Spleen (tissue), 11 donors: ENCODE results near the gene ASB6. TPM values are rescaled to one million over a fixed set of nuclear protein-coding genes. Genes with fewer than 3 reads are reported as not detected.

ENCODE experiments used
- DNase-seq: peaks from one replicate; pipeline ENCODE4 v3.0.0-alpha.2; 2020
- H3K27ac ChIP-seq, 8 donors: fragments of 200-600 bp; sonication (generic) in 7 of 8; 1 replicate in 4 of 8; 2 replicates in 4 of 8; pipeline versions ENCODE4 v1.5.0 to v1.8.0; 2016 to 2021; ENCODE audit warnings: inconsistent platforms in 4 of 8, mild to moderate bottlenecking in 4 of 8, moderate library complexity in 1 of 8
- H3K27me3 ChIP-seq, 7 donors: fragments of 200-600 bp; sonication (generic) in 6 of 7; replicated peaks in 1 of 7; 1 replicate in 4 of 7; 2 replicates in 3 of 7; pipeline versions ENCODE4 v1.5.0 to v1.8.0; 2016 to 2021; ENCODE audit warnings: inconsistent platforms in 3 of 7, mild to moderate bottlenecking in 1 of 7
- H3K36me3 ChIP-seq, 6 donors: fragments of 200-600 bp; sonication (generic) in 5 of 6; 1 replicate in 4 of 6; 2 replicates in 2 of 6; pipeline versions ENCODE4 v1.5.0 to v1.8.0; 2016 to 2021; ENCODE audit warnings: inconsistent platforms in 2 of 6
- H3K4me1 ChIP-seq, 6 donors: fragments of 200-600 bp; sonication (generic) in 5 of 6; 1 replicate in 3 of 6; 2 replicates in 3 of 6; pipeline versions ENCODE4 v1.5.0 to v1.8.0; 2016 to 2021; ENCODE audit warnings: inconsistent platforms in 3 of 6
- H3K4me3 ChIP-seq, 8 donors: fragments of 200-600 bp; sonication (generic) in 7 of 8; 1 replicate in 4 of 8; 2 replicates in 4 of 8; pipeline versions ENCODE4 v1.5.0 to v1.8.0; 2016 to 2021; ENCODE audit warnings: inconsistent platforms in 4 of 8, mild to moderate bottlenecking in 4 of 8, moderate library complexity in 2 of 8
- H3K9me3 ChIP-seq, 8 donors: fragments of 200-600 bp; sonication (generic) in 7 of 8; 1 replicate in 4 of 8; 2 replicates in 4 of 8; pipeline versions ENCODE4 v1.5.0 to v1.8.0; 2016 to 2021; ENCODE audit warnings: inconsistent platforms in 4 of 8
- POLR2A ChIP-seq, 3 donors: fragments of 450-650 bp; IDR thresholded peaks; one replicate each; pipeline ENCODE4 v1.5.1; 2017; ENCODE audit warnings: antibody characterized with exemption in 3 of 3, mild to moderate bottlenecking in 1 of 3
- POLR2AphosphoS5 ChIP-seq, 3 donors: sonication (generic); formaldehyde crosslinking; IDR thresholded peaks; one replicate each; pipeline ENCODE4 v1.5.1; 2017; ENCODE audit warnings: antibody characterized with exemption in 3 of 3
- WGBS, 5 donors: extraction: QIAGEN DNeasy Blood & Tissue Kit in 3 of 5; methylation state at CpG; one replicate each; pipeline versions ENCODE4 v1.1.5 to v1.1.7; 2013 to 2018; 5-methylcytosine and 5-hydroxymethylcytosine counted together
- intact Hi-C: fragments of 100-400 bp; cut with DNase I; formaldehyde crosslinking; loops from one replicate; pipeline ENCODE4 v1.15.0; 2023; ENCODE audit warnings: low total_unique reads
- polyA plus RNA-seq, 3 donors: library from polyadenylated mRNA; stranded (reverse); fragments of 200-250 nt; gene quantifications; one replicate each; pipeline ENCODE4 v1.2.1, GENCODE V29; 2013
- total RNA-seq, 7 donors: library from RNA; depleted of rRNA in 3 of 7; stranded (reverse); fragments of >200 nt in 3 of 7; fragmentation: NEBNext Ultra II Directional in 4 of 7; extraction: Animal tissue kit (Norgen Biotek cat#: 25700) in 4 of 7; gene quantifications; one replicate each; pipeline versions ENCODE4 v1.1.0 to v1.2.1, GENCODE V29; 2016 to 2021
- TF ChIP-seq, protein P1 (sequence below), 11 experiments: fragments of 200-600 bp in 7 of 11; fragments of 450-650 bp in 4 of 11; sonication (generic) in 4 of 11; IDR thresholded peaks in 8 of 11; conservative IDR thresholded peaks in 3 of 11; 1 replicate in 7 of 11; 2 replicates in 4 of 11; pipeline versions ENCODE4 v1.4.0 to v1.8.0; 2016 to 2021; ENCODE audit warnings: antibody characterized with exemption in 11 of 11, inconsistent platforms in 4 of 11, mild to moderate bottlenecking in 1 of 11
- donor health status: healthy with polysubstance abuse.
- donor health status: DM: no; HTN: no; CAD: no; lungs with moderate emphysema.
- donor health status: DM: no; HTN: no; CAD: no.
- donor health status: Bipolar disorder and iron deficiency.
- donor health status: healthy.
- donor health status: DM: no; HTN: no; CAD: no.
- donor health status: DM: yes; HTN: yes; CAD: no.

Gene ASB6
- total and polyA plus RNA-seq, 10 donors, result 11.5 to 30.8 (median 21.3) TPM

- TF ChIP-seq POLR2A (IDR thresholded peaks at IDR 0.05), result no peak
- peak; percentile 69 for DNase-seq
- Histone ChIP-seq H3K4me3 (no peak overlapping the region), H3K36me3 (no peaks in the 10 kb centered on the region), H3K4me1 (peaks cover 17 to 50% (median 36%) of the 10 kb centered on the region in 6 donors), H3K27ac (peak overlapping the region in 2 of 8 donors; percentile 24 to 28), H3K9me3 (no peaks in the 10 kb centered on the region), H3K27me3 (peaks cover 0 to 10% (median 0%) of the 10 kb centered on the region in 7 donors)
- WGBS, 5 donors, result 56 to 88% (median 80%) methylated on average over 3 to 15 of the region's 15 CpGs
- intact Hi-C loops, result no loop called here
Observed at GRCh38 chr9:129612815-129613519, 29.0 kb downstream of the ASB6 start.

DNA sequence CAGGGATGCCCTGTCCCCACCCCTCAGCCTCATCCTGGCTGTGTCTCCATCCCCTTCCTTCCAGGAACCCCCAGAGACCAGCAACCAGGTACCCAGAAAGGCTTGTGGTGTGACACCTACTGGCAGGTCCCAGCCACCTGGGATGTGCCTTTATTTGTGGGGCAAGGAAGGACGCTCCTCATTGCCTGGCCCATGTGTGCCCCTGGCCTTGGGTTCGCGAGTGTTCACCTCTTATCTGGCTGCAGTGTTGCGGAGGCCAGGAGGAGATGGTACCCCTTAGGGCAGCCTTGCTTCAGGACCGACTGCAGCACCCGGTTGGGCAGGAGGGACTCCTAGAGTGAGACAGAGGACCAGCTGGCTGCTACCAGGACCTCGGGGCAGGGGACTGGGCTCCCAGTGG lies 29.8 kb downstream of the ASB6 start:
- Histone ChIP-seq H3K27ac (no peak overlapping the region), H3K4me3 (no peak overlapping the region), H3K9me3 (no peaks in the 10 kb centered on the region), H3K36me3 (no peaks in the 10 kb centered on the region), H3K4me1 (peaks cover 23 to 58% (median 43%) of the 10 kb centered on the region in 6 donors), H3K27me3 (peaks cover 0 to 10% (median 0%) of the 10 kb centered on the region in 7 donors)
- DNase-seq, result peak; percentile 68
- TF ChIP-seq, protein P1, sequence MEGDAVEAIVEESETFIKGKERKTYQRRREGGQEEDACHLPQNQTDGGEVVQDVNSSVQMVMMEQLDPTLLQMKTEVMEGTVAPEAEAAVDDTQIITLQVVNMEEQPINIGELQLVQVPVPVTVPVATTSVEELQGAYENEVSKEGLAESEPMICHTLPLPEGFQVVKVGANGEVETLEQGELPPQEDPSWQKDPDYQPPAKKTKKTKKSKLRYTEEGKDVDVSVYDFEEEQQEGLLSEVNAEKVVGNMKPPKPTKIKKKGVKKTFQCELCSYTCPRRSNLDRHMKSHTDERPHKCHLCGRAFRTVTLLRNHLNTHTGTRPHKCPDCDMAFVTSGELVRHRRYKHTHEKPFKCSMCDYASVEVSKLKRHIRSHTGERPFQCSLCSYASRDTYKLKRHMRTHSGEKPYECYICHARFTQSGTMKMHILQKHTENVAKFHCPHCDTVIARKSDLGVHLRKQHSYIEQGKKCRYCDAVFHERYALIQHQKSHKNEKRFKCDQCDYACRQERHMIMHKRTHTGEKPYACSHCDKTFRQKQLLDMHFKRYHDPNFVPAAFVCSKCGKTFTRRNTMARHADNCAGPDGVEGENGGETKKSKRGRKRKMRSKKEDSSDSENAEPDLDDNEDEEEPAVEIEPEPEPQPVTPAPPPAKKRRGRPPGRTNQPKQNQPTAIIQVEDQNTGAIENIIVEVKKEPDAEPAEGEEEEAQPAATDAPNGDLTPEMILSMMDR (IDR thresholded peaks at IDR 0.05 in 8 of 11, conservative IDR thresholded peaks at IDR 0.05 in 3 of 11), result no peak
- TF ChIP-seq POLR2AphosphoS5 (IDR thresholded peaks at IDR 0.05) (no peak), POLR2A (IDR thresholded peaks at IDR 0.05) (no peak)
- 80 to 88% (median 86%) methylated on average over 5 to 7 of the region's 7 CpGs for WGBS, 5 donors
- intact Hi-C loops, result no loop called here

DNA sequence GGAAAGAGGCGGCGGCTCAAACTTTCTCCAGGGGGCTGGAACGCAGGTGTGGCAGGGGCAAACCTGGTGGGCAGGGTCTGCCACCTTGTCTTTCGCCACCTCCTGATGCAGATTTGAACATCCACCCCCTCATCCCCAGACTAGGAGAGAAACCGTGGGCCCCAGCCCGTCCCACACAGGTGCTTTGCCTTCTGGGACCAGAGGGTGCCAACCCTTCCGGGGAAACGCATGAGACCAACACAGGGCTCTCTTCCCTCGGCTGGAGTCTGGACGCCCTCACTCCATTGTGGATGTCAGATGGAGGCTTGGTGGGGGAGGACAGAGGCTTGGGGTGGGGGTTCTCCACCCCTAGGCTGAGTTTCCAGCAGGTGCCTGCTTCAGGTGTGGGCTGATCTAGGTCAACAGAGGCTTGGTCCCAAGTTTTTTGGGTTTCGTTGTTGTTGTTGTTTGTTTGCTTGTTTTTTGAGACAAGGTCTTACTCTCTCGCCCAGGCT lies 30.6 kb downstream of the ASB6 start:
- H3K27ac ChIP-seq, result peak overlapping the region in 3 of 8 donors; percentile 88 to 91 (median 90)
- intact Hi-C loops, result loop anchor here (2.0 kb wide), 1 partner anchor 473 kb away; no protein-coding TSS in a partner anchor

GRCh38 chr9:129610473-129611306 lies 31.3 kb downstream of the ASB6 start:
- H3K4me1 ChIP-seq, result peaks cover 25 to 73% (median 53%) of the 10 kb centered on the region in 6 donors
- peak overlapping the region; percentile 84 to 91 (median 88) for H3K27ac ChIP-seq
- no peaks in the 10 kb centered on the region for H3K9me3 ChIP-seq
- TF ChIP-seq POLR2A (IDR thresholded peaks at IDR 0.05) (no peak), POLR2AphosphoS5 (IDR thresholded peaks at IDR 0.05) (peak; percentile 15 to 53 (median 41))
- TF ChIP-seq, protein P1 (IDR thresholded peaks at IDR 0.05 in 8 of 11, conservative IDR thresholded peaks at IDR 0.05 in 3 of 11), result peak; percentile 72 to 98 (median 96)
- peak overlapping the region; percentile 26 to 83 (median 54) for H3K4me3 ChIP-seq
- H3K36me3 ChIP-seq, result no peaks in the 10 kb centered on the region
- DNase-seq, result peak; percentile 94
- peaks cover 0 to 10% (median 0%) of the 10 kb centered on the region in 7 donors for H3K27me3 ChIP-seq
- intact Hi-C loops, result loop anchor here (2.0 kb wide), 1 partner anchor 472 kb away; no protein-coding TSS in a partner anchor
- WGBS, 5 donors, result 0 to 3% (median 0%) methylated on average over 31 to 66 of the region's 66 CpGs

More for the DNA sequence above, 30.6 kb downstream of the ASB6 start:
- 32 to 43% (median 36%) methylated on average over 9 to 12 of the region's 12 CpGs for WGBS, 5 donors
- H3K4me3 ChIP-seq, result peak overlapping the region in 6 of 8 donors; percentile 46 to 83 (median 57)
- no peak for DNase-seq
- peaks cover 0 to 10% (median 0%) of the 10 kb centered on the region in 7 donors for H3K27me3 ChIP-seq
- no peaks in the 10 kb centered on the region for H3K36me3 ChIP-seq
- TF ChIP-seq, protein P1 (IDR thresholded peaks at IDR 0.05 in 8 of 11, conservative IDR thresholded peaks at IDR 0.05 in 3 of 11), result peak in 1 of 11 experiments; percentile 35
- TF ChIP-seq POLR2A (IDR thresholded peaks at IDR 0.05), result no peak
- peaks cover 25 to 66% (median 49%) of the 10 kb centered on the region in 6 donors for H3K4me1 ChIP-seq
- H3K9me3 ChIP-seq, result no peaks in the 10 kb centered on the region
